ENCODE data around the gene CDC25B. TPM values are rescaled to one million over a fixed set of nuclear protein-coding genes. Genes with fewer than 3 reads are reported as not detected.
"Not testable (repeated sequence)": the region's sequence is repeated elsewhere in the genome, so short reads cannot be mapped to it uniquely, and the experiment has no call there.

CDC25B gene
- total RNA-seq, 1 donor from 2014 or later, result 46.5 TPM

- Mint-ChIP-seq H3K4me1 (peaks cover 22% of the 10 kb centered on the region), H3K27me3 (ENCODE audit: low read depth) (peaks cover 6% of the 10 kb centered on the region), H3K27ac (ENCODE audit: unreplicated experiment) (no peak overlapping the region), H3K36me3 (ENCODE audit: low read depth) (no peaks in the 10 kb centered on the region), H3K9me3 (no peaks in the 10 kb centered on the region), H3K4me3 (peak overlapping the region; percentile 84)
- no peak for DNase-seq (ENCODE audit: low read depth, low spot score)
- no peak for TF ChIP-seq CTCF (conservative IDR thresholded peaks at IDR 0.05)
Measured at GRCh38 chr20:3788685-3789155, 7.4 kb upstream of the CDC25B start.

GRCh38 chr20:3789201-3789600 is 6.9 kb upstream of the CDC25B start:
- Mint-ChIP-seq H3K4me1 (peaks cover 22% of the 10 kb centered on the region), H3K4me3 (peak overlapping the region; percentile 84)
- not testable (repeated sequence) for H3K36me3 Mint-ChIP-seq (ENCODE audit: low read depth); H3K9me3 Mint-ChIP-seq; H3K27me3 Mint-ChIP-seq (ENCODE audit: low read depth); H3K27ac Mint-ChIP-seq (ENCODE audit: unreplicated experiment); DNase-seq (ENCODE audit: low read depth, low spot score)

GRCh38 chr20:3794168-3794567 is 1.9 kb upstream of the CDC25B start:
- not testable (repeated sequence) for H3K27me3 Mint-ChIP-seq (ENCODE audit: low read depth); DNase-seq (ENCODE audit: low read depth, low spot score); H3K27ac Mint-ChIP-seq (ENCODE audit: unreplicated experiment); H3K9me3 Mint-ChIP-seq; H3K36me3 Mint-ChIP-seq (ENCODE audit: low read depth)
- H3K4me3 Mint-ChIP-seq, result peak overlapping the region; percentile 49
- peaks cover 32% of the 10 kb centered on the region for H3K4me1 Mint-ChIP-seq

- peak overlapping the region; percentile 93 for H3K4me3 Mint-ChIP-seq
- no peaks in the 10 kb centered on the region for H3K36me3 Mint-ChIP-seq (ENCODE audit: low read depth)
- DNase-seq (ENCODE audit: low read depth, low spot score), result no peak
Measured at GRCh38 chr20:3794701-3795420, 1.2 kb upstream of the CDC25B start.

GRCh38 chr20:3796477-3797225 is 541 bp downstream of the CDC25B start:
- H3K27me3 Mint-ChIP-seq (ENCODE audit: low read depth), result no peaks in the 10 kb centered on the region
- H3K4me1 Mint-ChIP-seq, result peaks cover 47% of the 10 kb centered on the region
- H3K36me3 Mint-ChIP-seq (ENCODE audit: low read depth), result no peaks in the 10 kb centered on the region
- no peaks in the 10 kb centered on the region for H3K9me3 Mint-ChIP-seq
- no peak for DNase-seq (ENCODE audit: low read depth, low spot score)
- H3K27ac Mint-ChIP-seq (ENCODE audit: unreplicated experiment), result peak overlapping the region; percentile 71
- peak overlapping the region; percentile 89 for H3K4me3 Mint-ChIP-seq
- no peak for TF ChIP-seq CTCF (conservative IDR thresholded peaks at IDR 0.05)

More at GRCh38 chr20:3794701-3795420, 1.2 kb upstream of the CDC25B start:
- no peak for TF ChIP-seq CTCF (conservative IDR thresholded peaks at IDR 0.05)
- Mint-ChIP-seq H3K27me3 (ENCODE audit: low read depth) (peaks cover 4% of the 10 kb centered on the region), H3K4me1 (peaks cover 39% of the 10 kb centered on the region), H3K9me3 (no peaks in the 10 kb centered on the region), H3K27ac (ENCODE audit: unreplicated experiment) (peak overlapping the region; percentile 50)

GRCh38 chr20:3797226-3797545 is 1.1 kb downstream of the CDC25B start:
- peak overlapping the region; percentile 89 for H3K4me3 Mint-ChIP-seq
- no peak for DNase-seq (ENCODE audit: low read depth, low spot score)
- no peak for TF ChIP-seq CTCF (conservative IDR thresholded peaks at IDR 0.05)
- peaks cover 47% of the 10 kb centered on the region for H3K4me1 Mint-ChIP-seq
- peak overlapping the region; percentile 71 for H3K27ac Mint-ChIP-seq (ENCODE audit: unreplicated experiment)
- H3K27me3 Mint-ChIP-seq (ENCODE audit: low read depth), result no peaks in the 10 kb centered on the region
- no peaks in the 10 kb centered on the region for H3K36me3 Mint-ChIP-seq (ENCODE audit: low read depth)
- H3K9me3 Mint-ChIP-seq, result no peaks in the 10 kb centered on the region
